OCI-LY7 (cell line): ENCODE data around the gene MRFAP1. TPM values are rescaled to one million over a fixed set of nuclear protein-coding genes. Genes with fewer than 3 reads are reported as not detected.

ENCODE experiments used
- BruUV-seq: library from RNA; stranded (reverse); fragments of 400-500 nt; replicated peaks from 2 replicates; lab custom pipeline; 2021; lab: Mats Ljungman, UMichigan
- CTCF ChIA-PET: fragments of 300-600 bp; sonication (Branson Sonifier 250); formaldehyde crosslinking; loops from one replicate; lab custom pipeline; 2022; ENCODE audit warnings: antibody characterized with exemption; ENCODE audit not compliant: unreplicated experiment; lab: Charles Lee
- POLR2A ChIA-PET: fragments of 300-600 bp; sonication (Branson Sonifier 250); formaldehyde crosslinking; loops from one replicate; lab custom pipeline; 2022; ENCODE audit warnings: antibody characterized with exemption; lab: Charles Lee
- DNase-seq: peaks from one replicate; pipeline ENCODE4 v3.0.0-alpha.2; 2015; ENCODE audit warnings: low spot score
- H2AFZ ChIP-seq: fragments of 200-600 bp; sonication (generic), shearing (Covaris generic); 2 replicates; pipeline ENCODE4 v1.6.1; 2014; ENCODE audit warnings: mild to moderate bottlenecking, antibody characterized with exemption, low read length, moderate library complexity
- H3K27ac ChIP-seq: fragments of 200-600 bp; sonication (generic); 2 replicates; pipeline ENCODE4 v1.5.1; 2014; ENCODE audit warnings: mixed run types, low read depth, mild to moderate bottlenecking, moderate library complexity, low read length, inconsistent platforms; ENCODE audit not compliant: poor library complexity, severe bottlenecking
- H3K36me3 ChIP-seq: fragments of 200-600 bp; sonication (generic); 2 replicates; pipeline ENCODE4 v1.6.1; 2014; ENCODE audit warnings: mild to moderate bottlenecking, antibody characterized with exemption, low read length, moderate library complexity, mixed read lengths; ENCODE audit not compliant: insufficient read depth
- H3K4me1 ChIP-seq: fragments of 200-600 bp; sonication (generic); 2 replicates; pipeline ENCODE4 v1.5.1; 2014; ENCODE audit warnings: mild to moderate bottlenecking, low read length; ENCODE audit not compliant: insufficient read depth, poor library complexity, severe bottlenecking
- H3K4me2 ChIP-seq: fragments of 200-600 bp; sonication (generic); 2 replicates; pipeline ENCODE4 v1.6.1; 2014; ENCODE audit warnings: mild to moderate bottlenecking, low read length
- H3K4me3 ChIP-seq: fragments of 200-600 bp; sonication (generic); 2 replicates; pipeline ENCODE4 v1.5.1; 2014; ENCODE audit warnings: mild to moderate bottlenecking, low read depth, low read length; ENCODE audit not compliant: poor library complexity, severe bottlenecking
- H3K79me2 ChIP-seq: fragments of 200-600 bp; sonication (generic); 2 replicates; pipeline ENCODE4 v1.6.1; 2016; ENCODE audit warnings: low read depth, mild to moderate bottlenecking, low read length, moderate library complexity, mixed read lengths; ENCODE audit not compliant: insufficient read depth
- H3K9me2 ChIP-seq: fragments of 200-600 bp; sonication (generic); 2 replicates; pipeline ENCODE4 v1.6.1; 2016; ENCODE audit warnings: mild to moderate bottlenecking, low read length, mixed read lengths; ENCODE audit not compliant: insufficient read depth
- H3K9me3 ChIP-seq: fragments of 200-600 bp; sonication (generic); 2 replicates; pipeline ENCODE4 v1.6.1; 2014; ENCODE audit warnings: mild to moderate bottlenecking, mixed run types, low read length, mixed read lengths
- H4K20me1 ChIP-seq: fragments of 200-600 bp; sonication (generic); 2 replicates; pipeline ENCODE4 v1.6.1; 2014; ENCODE audit warnings: mild to moderate bottlenecking, antibody characterized with exemption, low read length, moderate library complexity, mixed read lengths; ENCODE audit not compliant: insufficient read depth
- EZH2phosphoT487 ChIP-seq: fragments of 200-600 bp; sonication (generic); IDR thresholded peaks from 2 replicates; pipeline ENCODE4 v1.6.1; 2018; ENCODE audit warnings: low read depth, borderline replicate concordance, mild to moderate bottlenecking, mixed run types, antibody characterized with exemption, low read length, moderate library complexity, mixed read lengths
- intact Hi-C: fragments of 100-400 bp; cut with micrococcal nuclease; formaldehyde crosslinking; loops from one replicate; pipeline ENCODE4 v1.10.0; 2022; ENCODE audit not compliant: unreplicated experiment
- total RNA-seq, 2 experiments: library from RNA; depleted of rRNA in 1 of 2; stranded (reverse); fragments of >200 nt in 1 of 2; shearing (Covaris generic) in 1 of 2; gene quantifications; 2 replicates each; pipeline ENCODE4 v1.2.3, GENCODE V29; 2014 to 2022
- TF ChIP-seq, protein P1 (sequence below): fragments of 200-600 bp; sonication (generic); conservative IDR thresholded peaks from 2 replicates; pipeline ENCODE4 v1.5.1; 2014; ENCODE audit warnings: mild to moderate bottlenecking, antibody characterized with exemption, low read length, moderate library complexity, mixed read lengths

MRFAP1 gene
- total RNA-seq, 2 experiments from 2014 or later = 90.8 to 224 TPM

DNA sequence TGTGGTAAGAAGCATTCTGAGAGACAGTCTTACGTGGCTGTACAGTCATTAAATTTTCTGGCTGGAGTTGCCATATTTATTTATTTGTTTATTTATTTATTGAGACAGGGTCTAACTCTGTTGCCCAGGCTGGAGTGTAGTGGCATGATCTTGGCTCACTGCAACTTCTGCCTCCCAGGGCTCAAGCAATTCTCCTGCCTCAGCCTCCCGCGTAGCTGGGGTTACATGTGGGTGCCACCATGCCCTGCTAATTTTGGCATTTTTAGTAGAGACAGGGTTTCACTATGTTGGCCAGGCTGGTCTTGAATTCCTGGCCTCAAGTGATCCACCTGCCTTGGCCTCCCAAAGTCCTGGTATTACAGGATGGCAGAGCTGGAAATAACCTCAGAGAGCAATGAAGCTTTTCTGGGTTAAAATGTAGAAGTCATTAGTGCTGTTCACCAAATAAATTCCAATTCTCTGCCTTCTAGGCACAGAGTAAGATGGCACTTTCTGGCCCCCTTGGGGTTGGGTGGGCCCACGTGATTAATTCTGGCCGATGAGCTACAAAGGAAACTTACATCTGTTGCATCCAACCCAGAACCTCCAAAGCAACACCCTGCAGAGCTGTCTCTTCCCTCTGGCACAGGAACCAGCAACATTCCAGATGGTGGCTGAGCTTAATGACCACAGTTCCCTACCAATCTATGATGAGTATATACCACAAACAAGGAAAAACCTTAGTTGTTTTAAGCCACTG lies 4.5 kb downstream of the MRFAP1 start:
- intact Hi-C loops = loop anchor here (10.0 kb wide), 1 partner anchor 340 kb away; no protein-coding TSS in a partner anchor
- POLR2A ChIA-PET = interaction anchor here (0.7 to 1.9 kb wide), 3 partner anchors 9 to 29 kb away, joined by 3 to 5 read pairs (median 3); a partner anchor contains a TSS
- Histone ChIP-seq H2AFZ (no peak overlapping the region), H3K4me2 (no peak overlapping the region), H3K79me2 (peaks cover 27% of the 10 kb centered on the region), H3K4me3 (no peak overlapping the region), H3K27ac (no peak overlapping the region), H4K20me1 (peaks cover 18% of the 10 kb centered on the region), H3K9me2 (no peaks in the 10 kb centered on the region), H3K36me3 (peaks cover 29% of the 10 kb centered on the region), H3K9me3 (no peaks in the 10 kb centered on the region), H3K4me1 (peaks cover 26% of the 10 kb centered on the region)
- TF ChIP-seq, protein P1, sequence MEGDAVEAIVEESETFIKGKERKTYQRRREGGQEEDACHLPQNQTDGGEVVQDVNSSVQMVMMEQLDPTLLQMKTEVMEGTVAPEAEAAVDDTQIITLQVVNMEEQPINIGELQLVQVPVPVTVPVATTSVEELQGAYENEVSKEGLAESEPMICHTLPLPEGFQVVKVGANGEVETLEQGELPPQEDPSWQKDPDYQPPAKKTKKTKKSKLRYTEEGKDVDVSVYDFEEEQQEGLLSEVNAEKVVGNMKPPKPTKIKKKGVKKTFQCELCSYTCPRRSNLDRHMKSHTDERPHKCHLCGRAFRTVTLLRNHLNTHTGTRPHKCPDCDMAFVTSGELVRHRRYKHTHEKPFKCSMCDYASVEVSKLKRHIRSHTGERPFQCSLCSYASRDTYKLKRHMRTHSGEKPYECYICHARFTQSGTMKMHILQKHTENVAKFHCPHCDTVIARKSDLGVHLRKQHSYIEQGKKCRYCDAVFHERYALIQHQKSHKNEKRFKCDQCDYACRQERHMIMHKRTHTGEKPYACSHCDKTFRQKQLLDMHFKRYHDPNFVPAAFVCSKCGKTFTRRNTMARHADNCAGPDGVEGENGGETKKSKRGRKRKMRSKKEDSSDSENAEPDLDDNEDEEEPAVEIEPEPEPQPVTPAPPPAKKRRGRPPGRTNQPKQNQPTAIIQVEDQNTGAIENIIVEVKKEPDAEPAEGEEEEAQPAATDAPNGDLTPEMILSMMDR = no peak
- no peak for TF ChIP-seq EZH2phosphoT487
- BruUV-seq = no TSS peak
- CTCF ChIA-PET = no interaction called here
- no peak for DNase-seq

DNA sequence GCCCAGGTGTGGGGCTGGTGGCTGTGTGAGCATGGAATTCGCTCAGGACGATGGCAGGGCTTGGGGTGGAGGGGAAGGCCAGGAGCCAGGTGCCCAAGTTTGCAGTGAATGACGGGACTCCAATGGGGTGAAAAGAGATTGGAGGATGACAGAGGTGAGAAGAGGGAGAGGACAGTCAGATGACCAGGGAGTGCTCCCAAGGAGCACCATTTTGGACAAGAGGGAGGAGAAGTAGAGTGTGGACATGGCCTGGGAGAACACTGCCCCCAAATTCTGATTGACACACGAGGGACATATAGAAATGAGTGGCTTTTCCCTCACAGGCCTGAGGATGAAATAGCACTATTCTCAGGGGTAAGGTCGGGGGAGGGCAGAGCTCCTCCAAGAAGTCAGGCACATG lies 6.7 kb downstream of the MRFAP1 start:
- ChIA-PET CTCF (no interaction called here), POLR2A (interaction anchor here (1.7 kb wide), 1 partner anchor 26 kb away, joined by 6 read pairs; a partner anchor contains a TSS)
- DNase-seq = no peak
- Histone ChIP-seq H3K36me3 (peaks cover 19% of the 10 kb centered on the region), H3K4me1 (peaks cover 19% of the 10 kb centered on the region), H3K79me2 (peaks cover 12% of the 10 kb centered on the region), H3K9me2 (no peaks in the 10 kb centered on the region), H2AFZ (0 out of 2 replicates have a peak overlapping the region, but pooled peaks have one; percentile 21), H3K4me2 (no peak overlapping the region), H4K20me1 (peaks cover 7% of the 10 kb centered on the region; the same call in 1 of the 2 replicates), H3K4me3 (no peak overlapping the region), H3K27ac (no peak overlapping the region), H3K9me3 (no peaks in the 10 kb centered on the region)
- BruUV-seq = no TSS peak
- TF ChIP-seq, protein P1 = no peak
- no peak for TF ChIP-seq EZH2phosphoT487
- intact Hi-C loops = loop anchor here (10.0 kb wide), 1 partner anchor 338 kb away; no protein-coding TSS in a partner anchor
